Measurements from ENCODE around the gene CLEC4A. TPM values are rescaled to one million over a fixed set of nuclear protein-coding genes. Genes with fewer than 3 reads are reported as not detected.

The CLEC4A gene
- polyA plus RNA-seq, result 4.1 and 8.0 TPM in 2 replicates
- 2.2 TPM in 1 of 2 replicates, not detected in the other for polyA minus RNA-seq

DNA sequence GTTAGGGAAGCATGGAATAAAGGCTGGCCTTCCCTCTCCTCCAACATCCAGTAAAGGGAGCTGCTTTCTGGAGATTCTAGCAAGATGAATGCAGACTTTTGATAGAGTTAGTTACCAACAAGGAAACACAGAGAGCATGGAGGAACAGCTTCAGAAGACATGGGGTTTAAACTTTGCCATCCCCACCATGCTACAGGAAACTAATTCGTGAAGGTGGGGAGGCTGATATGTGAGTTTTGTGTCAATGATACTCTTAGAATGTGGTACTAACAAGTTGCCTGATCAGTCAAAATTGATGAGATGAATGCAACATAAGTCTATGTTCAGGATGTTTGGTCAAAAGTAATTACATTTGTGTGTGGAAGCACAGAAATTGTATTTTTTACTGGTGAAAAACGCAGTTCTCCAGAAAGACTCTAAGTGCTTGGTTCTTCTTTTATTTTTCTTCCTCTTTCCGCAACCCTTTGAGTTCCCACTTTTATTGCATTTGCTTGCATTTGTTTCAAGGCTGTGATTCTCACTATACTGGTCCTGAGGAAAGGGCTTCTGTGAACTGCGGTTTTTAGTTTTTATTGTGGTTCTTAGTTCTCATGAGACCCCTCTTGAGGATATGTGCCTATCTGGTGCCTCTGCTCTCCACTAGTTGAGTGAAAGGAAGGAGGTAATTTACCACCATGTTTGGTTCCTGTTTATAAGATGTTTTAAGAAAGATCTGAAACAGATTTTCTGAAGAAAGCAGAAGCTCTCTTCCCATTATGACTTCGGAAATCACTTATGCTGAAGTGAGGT lies at the start of gene CLEC4A:
Gene CLEC4A, plus strand, starts transcription at position 494 of the 789 bp plus-strand sequence. Its CDS starts 262 bp downstream, at position 756.
- Histone ChIP-seq H3K9me2 (ENCODE audit: insufficient read depth, low read length) (no peaks in the 10 kb centered on the region), H3K79me2 (replicated peaks; ENCODE audit: insufficient read depth, low read length) (no peaks in the 10 kb centered on the region), H3K27ac (ENCODE audit: low read length) (no peak within 1 kb of the TSS), H3K4me2 (ENCODE audit: low read length) (no peak within 1 kb of the TSS), H3K27me3 (ENCODE audit: insufficient read depth, low read depth, low read length) (no peaks in the 10 kb centered on the region), H3K4me3 (ENCODE audit: low read length) (no peak within 1 kb of the TSS), H3K9ac (ENCODE audit: low read length) (no peak within 1 kb of the TSS), H4K20me1 (ENCODE audit: insufficient read depth) (no peaks in the 10 kb centered on the region), H3F3A (ENCODE audit: insufficient read depth, low read length, poor library complexity, severe bottlenecking) (no peaks in the 10 kb centered on the region), H3K9me3 (ENCODE audit: low read length) (no peaks in the 10 kb centered on the region), H3K36me3 (ENCODE audit: insufficient read depth, low read length) (no peaks in the 10 kb centered on the region), H2AFZ (ENCODE audit: low read depth, low read length) (no peak within 1 kb of the TSS)
- TF ChIP-seq EZH2 (IDR thresholded peaks at IDR 0.05; ENCODE audit: borderline replicate concordance, insufficient read depth, low read length, poor library complexity, severe bottlenecking), result no peak
- TF ChIP-seq, protein P1, sequence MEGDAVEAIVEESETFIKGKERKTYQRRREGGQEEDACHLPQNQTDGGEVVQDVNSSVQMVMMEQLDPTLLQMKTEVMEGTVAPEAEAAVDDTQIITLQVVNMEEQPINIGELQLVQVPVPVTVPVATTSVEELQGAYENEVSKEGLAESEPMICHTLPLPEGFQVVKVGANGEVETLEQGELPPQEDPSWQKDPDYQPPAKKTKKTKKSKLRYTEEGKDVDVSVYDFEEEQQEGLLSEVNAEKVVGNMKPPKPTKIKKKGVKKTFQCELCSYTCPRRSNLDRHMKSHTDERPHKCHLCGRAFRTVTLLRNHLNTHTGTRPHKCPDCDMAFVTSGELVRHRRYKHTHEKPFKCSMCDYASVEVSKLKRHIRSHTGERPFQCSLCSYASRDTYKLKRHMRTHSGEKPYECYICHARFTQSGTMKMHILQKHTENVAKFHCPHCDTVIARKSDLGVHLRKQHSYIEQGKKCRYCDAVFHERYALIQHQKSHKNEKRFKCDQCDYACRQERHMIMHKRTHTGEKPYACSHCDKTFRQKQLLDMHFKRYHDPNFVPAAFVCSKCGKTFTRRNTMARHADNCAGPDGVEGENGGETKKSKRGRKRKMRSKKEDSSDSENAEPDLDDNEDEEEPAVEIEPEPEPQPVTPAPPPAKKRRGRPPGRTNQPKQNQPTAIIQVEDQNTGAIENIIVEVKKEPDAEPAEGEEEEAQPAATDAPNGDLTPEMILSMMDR (IDR thresholded peaks at IDR 0.05; ENCODE audit: poor library complexity, severe bottlenecking), result no peak
- no peak for TF ChIP-seq EP300 (conservative IDR thresholded peaks at IDR 0.05; ENCODE audit: poor library complexity, severe bottlenecking)
- no peak for TF ChIP-seq SMC3 (conservative IDR thresholded peaks at IDR 0.05; ENCODE audit: poor library complexity)
- TF ChIP-seq, protein P2, sequence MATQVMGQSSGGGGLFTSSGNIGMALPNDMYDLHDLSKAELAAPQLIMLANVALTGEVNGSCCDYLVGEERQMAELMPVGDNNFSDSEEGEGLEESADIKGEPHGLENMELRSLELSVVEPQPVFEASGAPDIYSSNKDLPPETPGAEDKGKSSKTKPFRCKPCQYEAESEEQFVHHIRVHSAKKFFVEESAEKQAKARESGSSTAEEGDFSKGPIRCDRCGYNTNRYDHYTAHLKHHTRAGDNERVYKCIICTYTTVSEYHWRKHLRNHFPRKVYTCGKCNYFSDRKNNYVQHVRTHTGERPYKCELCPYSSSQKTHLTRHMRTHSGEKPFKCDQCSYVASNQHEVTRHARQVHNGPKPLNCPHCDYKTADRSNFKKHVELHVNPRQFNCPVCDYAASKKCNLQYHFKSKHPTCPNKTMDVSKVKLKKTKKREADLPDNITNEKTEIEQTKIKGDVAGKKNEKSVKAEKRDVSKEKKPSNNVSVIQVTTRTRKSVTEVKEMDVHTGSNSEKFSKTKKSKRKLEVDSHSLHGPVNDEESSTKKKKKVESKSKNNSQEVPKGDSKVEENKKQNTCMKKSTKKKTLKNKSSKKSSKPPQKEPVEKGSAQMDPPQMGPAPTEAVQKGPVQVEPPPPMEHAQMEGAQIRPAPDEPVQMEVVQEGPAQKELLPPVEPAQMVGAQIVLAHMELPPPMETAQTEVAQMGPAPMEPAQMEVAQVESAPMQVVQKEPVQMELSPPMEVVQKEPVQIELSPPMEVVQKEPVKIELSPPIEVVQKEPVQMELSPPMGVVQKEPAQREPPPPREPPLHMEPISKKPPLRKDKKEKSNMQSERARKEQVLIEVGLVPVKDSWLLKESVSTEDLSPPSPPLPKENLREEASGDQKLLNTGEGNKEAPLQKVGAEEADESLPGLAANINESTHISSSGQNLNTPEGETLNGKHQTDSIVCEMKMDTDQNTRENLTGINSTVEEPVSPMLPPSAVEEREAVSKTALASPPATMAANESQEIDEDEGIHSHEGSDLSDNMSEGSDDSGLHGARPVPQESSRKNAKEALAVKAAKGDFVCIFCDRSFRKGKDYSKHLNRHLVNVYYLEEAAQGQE (IDR thresholded peaks at IDR 0.05; ENCODE audit: borderline replicate concordance), result no peak
- TF ChIP-seq POLR2AphosphoS5 (IDR thresholded peaks at IDR 0.05), result no peak
- no peak for TF ChIP-seq TAF1 (IDR thresholded peaks at IDR 0.05; ENCODE audit: low read depth)
- TF ChIP-seq MXI1 (conservative IDR thresholded peaks at IDR 0.05; ENCODE audit: poor library complexity, severe bottlenecking), result no peak
- no peak for TF ChIP-seq RAD21 (conservative IDR thresholded peaks at IDR 0.05)

DNA sequence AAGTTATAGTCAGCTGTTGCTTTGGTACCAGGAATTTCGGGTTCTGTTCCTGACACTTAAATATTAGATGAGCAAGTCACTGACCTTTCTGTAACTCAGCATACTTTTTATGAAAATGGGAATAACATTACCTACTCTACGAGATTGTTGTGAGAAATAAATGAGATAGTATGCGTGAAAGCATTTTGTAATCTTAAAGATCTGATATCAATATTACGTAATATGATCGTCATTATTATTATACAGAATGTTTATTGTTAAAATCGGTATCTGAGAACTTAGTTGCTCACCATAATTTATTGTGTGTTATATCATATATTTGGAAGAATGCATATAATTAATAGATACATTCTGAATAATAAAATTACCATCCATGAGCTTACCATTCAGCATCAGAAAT lies 47.5 kb upstream of the CLEC4A start:
- Histone ChIP-seq H3K9me2 (ENCODE audit: insufficient read depth, low read length) (no peaks in the 10 kb centered on the region), H3K79me2 (replicated peaks; ENCODE audit: insufficient read depth, low read length) (no peaks in the 10 kb centered on the region), H3K27ac (ENCODE audit: low read length) (no peak overlapping the region), H3K27me3 (ENCODE audit: insufficient read depth, low read depth, low read length) (no peaks in the 10 kb centered on the region), H3F3A (ENCODE audit: insufficient read depth, low read length, poor library complexity, severe bottlenecking) (no peaks in the 10 kb centered on the region), H3K4me3 (ENCODE audit: low read length) (no peak overlapping the region), H3K9me3 (ENCODE audit: low read length) (no peaks in the 10 kb centered on the region), H3K36me3 (ENCODE audit: insufficient read depth, low read length) (no peaks in the 10 kb centered on the region), H3K9ac (ENCODE audit: low read length) (no peak overlapping the region), H2AFZ (ENCODE audit: low read depth, low read length) (no peak overlapping the region), H3K4me2 (ENCODE audit: low read length) (no peak overlapping the region), H4K20me1 (ENCODE audit: insufficient read depth) (no peaks in the 10 kb centered on the region)
- TF ChIP-seq RAD21 (conservative IDR thresholded peaks at IDR 0.05) (no peak), EP300 (conservative IDR thresholded peaks at IDR 0.05; ENCODE audit: poor library complexity, severe bottlenecking) (no peak), TAF1 (IDR thresholded peaks at IDR 0.05; ENCODE audit: low read depth) (no peak), SMC3 (conservative IDR thresholded peaks at IDR 0.05; ENCODE audit: poor library complexity) (no peak), POLR2AphosphoS5 (IDR thresholded peaks at IDR 0.05) (no peak), MXI1 (conservative IDR thresholded peaks at IDR 0.05; ENCODE audit: poor library complexity, severe bottlenecking) (no peak), EZH2 (IDR thresholded peaks at IDR 0.05; ENCODE audit: borderline replicate concordance, insufficient read depth, low read length, poor library complexity, severe bottlenecking) (no peak)
- TF ChIP-seq, protein P1 (IDR thresholded peaks at IDR 0.05; ENCODE audit: poor library complexity, severe bottlenecking), result no peak
- TF ChIP-seq, protein P2 (IDR thresholded peaks at IDR 0.05; ENCODE audit: borderline replicate concordance), result no peak
